Left lung (tissue), 10 donors: ENCODE data around the gene SYNDIG1. TPM values are rescaled to one million over a fixed set of nuclear protein-coding genes. Genes with fewer than 3 reads are reported as not detected.

Experiments used
- ATAC-seq: fragments of 200-7000 bp; cut with Tn5 transposase; one replicate; pipeline ENCODE4 v1.9.1; 2020; ENCODE audit warnings: moderate library complexity
- DNase-seq, 4 donors: peaks; one replicate each; pipeline ENCODE4 v3.0.0-alpha.2; 2013 to 2020
- H3K27ac ChIP-seq, 2 donors: fragments of 200-600 bp; sonication (generic) in 1 of 2; one replicate each; pipeline versions ENCODE4 v1.5.0 to v1.8.0; 2020 to 2021
- H3K27me3 ChIP-seq, 2 donors: fragments of 200-600 bp; sonication (generic) in 1 of 2; one replicate each; pipeline versions ENCODE4 v1.5.0 to v1.8.0; 2020 to 2021
- H3K36me3 ChIP-seq, 2 donors: fragments of 200-600 bp; sonication (generic) in 1 of 2; one replicate each; pipeline versions ENCODE4 v1.5.0 to v1.8.0; 2020 to 2021
- H3K4me1 ChIP-seq, 2 donors: fragments of 200-600 bp; one replicate each; pipeline ENCODE4 v1.8.0; 2021
- H3K4me3 ChIP-seq, 2 donors: fragments of 200-600 bp; sonication (generic) in 1 of 2; one replicate each; pipeline versions ENCODE4 v1.5.0 to v1.8.0; 2020 to 2021; ENCODE audit warnings: mild to moderate bottlenecking in 1 of 2
- H3K9me3 ChIP-seq, 2 donors: fragments of 200-600 bp; sonication (generic) in 1 of 2; one replicate each; pipeline versions ENCODE4 v1.5.0 to v1.8.0; 2020 to 2021
- intact Hi-C, 2 donors: fragments of 100-400 bp; cut with DNase I; formaldehyde crosslinking; loops; one replicate each; pipeline versions ENCODE4 v1.11.2 to v1.14.2; 2022
- polyA plus RNA-seq, 6 donors: library from polyadenylated mRNA; unstranded; fragments of 120-200 nt; gene quantifications; one replicate each; pipeline ENCODE4 v1.2.1, GENCODE V29; 2013; ENCODE audit not compliant: insufficient read length in 6 of 6
- total RNA-seq, 2 donors: library from RNA; stranded (reverse); fragmentation: NEBNext Ultra II Directional; extraction: Animal tissue kit (Norgen Biotek cat#: 25700); gene quantifications; one replicate each; pipeline ENCODE4 v1.2.1, GENCODE V29; 2021
- TF ChIP-seq, protein P1 (sequence below), 2 donors: fragments of 200-600 bp; sonication (generic) in 1 of 2; IDR thresholded peaks; one replicate each; pipeline versions ENCODE4 v1.5.0 to v1.8.0; 2021; ENCODE audit warnings: antibody characterized with exemption in 2 of 2
- donor health status: DM: no; HTN: yes; CAD: no.
- donor health status: DM: no; HTN: no; CAD: no.

The SYNDIG1 gene
- total and polyA plus RNA-seq, 8 donors, result 1.3 to 7.8 (median 5.4) TPM

DNA sequence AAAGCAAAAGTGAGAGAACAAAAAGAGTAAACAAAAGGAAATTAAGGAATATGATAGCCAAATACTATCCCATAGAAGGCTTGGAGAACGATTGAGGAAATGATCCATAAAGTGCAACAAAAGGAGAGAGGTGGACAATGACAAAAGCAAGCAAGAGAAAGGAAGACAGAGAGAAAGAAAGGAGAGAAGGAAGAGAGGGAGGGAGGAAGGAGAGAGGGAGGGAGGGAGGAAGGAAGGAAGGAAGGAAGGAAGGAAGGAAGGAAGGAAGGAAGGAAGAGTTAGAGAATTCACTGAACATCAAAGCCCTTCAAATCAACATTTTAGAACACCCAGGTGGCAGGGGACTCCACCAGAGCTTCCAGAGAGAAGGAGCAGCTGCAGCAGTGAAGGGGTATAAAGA is 185.0 kb downstream of the SYNDIG1 start:
- ATAC-seq (no peak), DNase-seq (no peak)
- Histone ChIP-seq H3K4me3 (no peak overlapping the region), H3K4me1 (no peaks in the 10 kb centered on the region), H3K27me3 (peaks cover 0 to 39% of the 10 kb centered on the region in 2 donors), H3K36me3 (no peaks in the 10 kb centered on the region), H3K9me3 (no peaks in the 10 kb centered on the region), H3K27ac (no peak overlapping the region)
- TF ChIP-seq, protein P1, sequence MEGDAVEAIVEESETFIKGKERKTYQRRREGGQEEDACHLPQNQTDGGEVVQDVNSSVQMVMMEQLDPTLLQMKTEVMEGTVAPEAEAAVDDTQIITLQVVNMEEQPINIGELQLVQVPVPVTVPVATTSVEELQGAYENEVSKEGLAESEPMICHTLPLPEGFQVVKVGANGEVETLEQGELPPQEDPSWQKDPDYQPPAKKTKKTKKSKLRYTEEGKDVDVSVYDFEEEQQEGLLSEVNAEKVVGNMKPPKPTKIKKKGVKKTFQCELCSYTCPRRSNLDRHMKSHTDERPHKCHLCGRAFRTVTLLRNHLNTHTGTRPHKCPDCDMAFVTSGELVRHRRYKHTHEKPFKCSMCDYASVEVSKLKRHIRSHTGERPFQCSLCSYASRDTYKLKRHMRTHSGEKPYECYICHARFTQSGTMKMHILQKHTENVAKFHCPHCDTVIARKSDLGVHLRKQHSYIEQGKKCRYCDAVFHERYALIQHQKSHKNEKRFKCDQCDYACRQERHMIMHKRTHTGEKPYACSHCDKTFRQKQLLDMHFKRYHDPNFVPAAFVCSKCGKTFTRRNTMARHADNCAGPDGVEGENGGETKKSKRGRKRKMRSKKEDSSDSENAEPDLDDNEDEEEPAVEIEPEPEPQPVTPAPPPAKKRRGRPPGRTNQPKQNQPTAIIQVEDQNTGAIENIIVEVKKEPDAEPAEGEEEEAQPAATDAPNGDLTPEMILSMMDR (IDR thresholded peaks at IDR 0.05), result no peak
- intact Hi-C loops, result no loop called here

DNA sequence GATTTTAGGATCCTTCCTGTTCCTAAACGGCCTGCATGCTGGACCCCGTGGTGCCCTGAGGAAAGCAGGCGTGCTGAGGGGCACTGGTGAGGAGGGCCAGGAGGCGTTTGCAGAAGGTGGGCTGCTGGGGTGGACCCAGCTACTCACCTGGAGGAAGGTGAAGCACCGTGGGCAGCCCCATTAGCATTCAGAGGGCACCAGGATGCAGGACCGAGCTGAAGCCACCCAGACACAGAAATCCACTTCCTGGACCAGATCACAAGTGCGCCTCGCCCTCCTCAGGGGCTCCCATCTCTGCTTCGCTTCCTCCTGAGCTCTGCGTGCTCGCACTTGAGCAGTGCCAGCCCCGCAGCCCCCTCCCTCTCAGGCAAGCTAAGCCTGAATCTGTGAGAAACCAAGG is 187.0 kb downstream of the SYNDIG1 start:
- Histone ChIP-seq H3K36me3 (no peaks in the 10 kb centered on the region), H3K9me3 (no peaks in the 10 kb centered on the region), H3K27ac (no peak overlapping the region), H3K4me3 (no peak overlapping the region), H3K4me1 (no peaks in the 10 kb centered on the region), H3K27me3 (peaks cover 0 to 42% of the 10 kb centered on the region in 2 donors)
- DNase-seq (no peak), ATAC-seq (no peak)
- TF ChIP-seq, protein P1 (IDR thresholded peaks at IDR 0.05), result no peak
- intact Hi-C loops, result no loop called here

DNA sequence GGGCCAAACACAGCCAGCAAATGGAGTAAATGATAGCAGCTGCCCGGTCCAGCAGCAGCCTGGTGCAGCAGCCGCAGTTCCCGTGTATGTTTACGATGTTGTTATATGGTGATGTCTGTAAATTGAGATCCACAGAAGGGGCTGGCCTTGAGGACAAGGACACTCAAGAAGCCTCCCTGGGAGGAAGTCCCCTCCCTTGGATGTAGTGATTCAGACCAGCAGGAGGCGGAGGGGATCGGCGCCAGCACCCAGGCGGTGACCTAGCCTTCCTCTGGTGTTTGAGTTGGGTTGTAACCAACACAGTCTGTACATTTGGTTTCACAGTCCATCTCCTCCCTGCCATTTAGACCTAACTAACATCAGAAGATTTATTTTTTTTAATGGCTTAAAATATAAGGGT is 187.8 kb downstream of the SYNDIG1 start:
- no peaks in the 10 kb centered on the region for H3K9me3 ChIP-seq
- H3K27ac ChIP-seq, result no peak overlapping the region
- H3K27me3 ChIP-seq, result peaks cover 0 to 37% of the 10 kb centered on the region in 2 donors
- no peak for ATAC-seq
- H3K4me3 ChIP-seq, result no peak overlapping the region
- no peak for DNase-seq
- H3K36me3 ChIP-seq, result no peaks in the 10 kb centered on the region
- TF ChIP-seq, protein P1 (IDR thresholded peaks at IDR 0.05), result no peak
- intact Hi-C loops, result no loop called here
- H3K4me1 ChIP-seq, result no peaks in the 10 kb centered on the region

DNA sequence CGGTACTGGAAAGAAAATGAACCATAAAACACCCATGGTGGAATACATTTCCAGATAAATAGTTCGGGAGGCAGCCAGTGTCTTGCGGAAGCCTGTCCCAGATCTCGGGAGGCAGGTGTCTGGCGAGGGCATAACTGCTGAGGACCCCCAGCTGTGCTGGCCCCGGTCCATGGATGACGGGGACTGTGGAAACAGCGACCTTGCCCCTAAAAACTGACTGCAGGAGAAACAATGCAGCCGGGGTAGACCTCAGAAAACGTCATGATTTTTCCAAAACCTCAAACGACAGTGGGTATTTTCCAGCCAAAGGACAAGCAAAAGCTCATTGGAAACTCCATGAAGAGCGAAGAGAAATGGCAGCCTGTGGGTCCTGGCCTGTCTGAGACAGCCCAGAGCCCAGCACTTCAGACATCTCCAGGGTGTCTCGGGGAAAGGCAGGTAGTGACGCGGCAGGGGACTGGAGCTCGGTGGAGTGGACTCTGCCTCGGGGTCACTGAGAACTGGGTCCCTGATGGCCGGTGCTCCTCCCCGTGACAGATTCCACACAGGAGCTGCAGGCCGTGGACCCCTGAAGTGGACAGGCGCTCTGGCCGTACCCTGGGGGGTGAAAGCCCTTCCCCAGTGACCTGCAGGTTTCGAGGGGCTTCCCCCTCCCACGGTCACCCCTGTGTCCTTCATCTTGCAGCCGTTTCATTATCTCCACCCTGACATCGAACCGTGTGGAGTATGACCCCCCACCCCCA is 188.6 kb downstream of the SYNDIG1 start:
- TF ChIP-seq, protein P1 (IDR thresholded peaks at IDR 0.05), result no peak
- intact Hi-C loops, result no loop called here
- no peak for ATAC-seq

DNA sequence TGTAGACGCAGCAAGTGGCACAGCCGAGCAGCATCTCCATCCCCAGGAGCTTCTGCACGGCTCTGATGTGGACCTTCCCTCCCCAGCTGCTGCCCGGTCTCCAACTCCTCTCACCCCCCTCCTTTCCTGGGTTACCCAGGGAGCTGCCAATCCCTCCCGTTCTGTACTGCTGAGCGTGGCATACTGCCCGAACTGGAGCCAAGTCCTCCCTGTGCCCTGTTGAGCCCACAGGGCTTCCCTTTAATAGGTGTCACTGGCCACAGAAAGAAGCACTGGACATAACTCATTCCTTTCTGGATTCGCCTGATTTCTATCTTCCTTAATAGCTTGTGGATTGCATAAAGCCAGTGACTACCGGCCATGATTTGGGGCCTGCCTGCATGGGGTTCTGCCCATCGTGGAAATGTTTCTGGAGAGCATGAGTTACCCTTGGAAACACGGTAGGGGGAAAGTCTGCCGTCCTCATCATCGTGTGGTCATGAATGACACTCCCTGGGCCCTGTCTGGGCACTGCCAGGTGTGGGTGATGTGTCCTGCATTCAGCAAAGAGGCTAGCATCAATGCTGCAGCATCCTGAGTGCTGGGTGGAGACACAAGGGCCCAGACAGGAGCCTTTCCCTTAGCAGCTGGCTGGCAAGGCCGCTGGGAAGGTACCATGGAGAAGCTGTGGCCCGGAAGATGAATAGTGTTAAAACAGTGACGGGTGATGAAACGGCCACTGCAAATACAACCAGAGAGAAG is 189.7 kb downstream of the SYNDIG1 start:
- Histone ChIP-seq H3K27ac (no peak overlapping the region), H3K9me3 (no peaks in the 10 kb centered on the region), H3K4me3 (no peak overlapping the region), H3K36me3 (no peaks in the 10 kb centered on the region), H3K4me1 (no peaks in the 10 kb centered on the region), H3K27me3 (peaks cover 0 to 41% of the 10 kb centered on the region in 2 donors)
- DNase-seq (no peak), ATAC-seq (no peak)
- TF ChIP-seq, protein P1 (IDR thresholded peaks at IDR 0.05), result no peak
- intact Hi-C loops, result no loop called here

More for the DNA sequence above, 188.6 kb downstream of the SYNDIG1 start:
- H3K27me3 ChIP-seq, result peaks cover 0 to 38% of the 10 kb centered on the region in 2 donors
- no peak overlapping the region for H3K4me3 ChIP-seq
- H3K27ac ChIP-seq, result no peak overlapping the region
- H3K36me3 ChIP-seq, result no peaks in the 10 kb centered on the region
- DNase-seq, result no peak
- H3K9me3 ChIP-seq, result no peaks in the 10 kb centered on the region
- no peaks in the 10 kb centered on the region for H3K4me1 ChIP-seq
